ENCODE measurements around the gene RNGTT.

Gene RNGTT

DNA sequence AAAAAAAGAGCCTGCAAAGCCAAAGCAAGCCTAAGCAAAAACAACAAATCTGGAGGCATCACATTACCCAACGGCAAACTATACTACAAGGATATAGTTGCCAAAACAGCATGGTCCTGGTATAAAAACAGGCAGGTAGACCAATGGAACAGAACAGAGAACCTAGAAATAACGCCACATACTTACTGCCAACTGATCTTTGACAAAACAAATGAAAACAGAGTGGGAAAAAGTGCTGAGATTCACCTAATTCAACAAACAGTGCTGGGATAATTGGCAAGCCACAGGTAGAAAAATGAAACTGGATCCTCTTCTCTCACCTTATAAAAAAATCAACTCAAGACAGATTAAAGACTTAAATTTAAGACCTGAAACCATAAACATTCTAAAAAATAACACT, 291.8 kb downstream of the RNGTT start:
- DNase-seq (ENCODE audit: insufficient read length, low spot score): no peak
- no peak for FAIRE-seq

DNA sequence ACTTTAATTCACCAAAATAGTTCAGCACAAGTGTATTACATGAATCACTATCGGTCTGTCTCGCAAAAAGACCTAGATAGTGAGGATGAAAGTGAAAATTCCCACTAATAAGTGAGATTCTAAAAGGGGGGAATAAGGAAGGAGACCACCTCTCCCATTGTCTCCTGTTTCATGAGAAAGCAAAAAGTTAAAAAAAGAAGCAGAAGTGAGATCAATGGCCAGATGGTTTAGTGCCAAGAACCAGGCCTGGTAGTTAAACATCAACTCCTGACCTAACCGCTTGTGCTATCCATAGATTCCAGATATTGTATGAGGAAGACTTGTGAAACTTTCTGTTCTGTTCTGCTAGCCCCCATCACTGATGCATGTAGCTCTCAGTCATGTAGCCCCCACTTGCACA, 293.0 kb downstream of the RNGTT start:
- no peak for FAIRE-seq
- no peak for DNase-seq (ENCODE audit: insufficient read length, low spot score)

DNA sequence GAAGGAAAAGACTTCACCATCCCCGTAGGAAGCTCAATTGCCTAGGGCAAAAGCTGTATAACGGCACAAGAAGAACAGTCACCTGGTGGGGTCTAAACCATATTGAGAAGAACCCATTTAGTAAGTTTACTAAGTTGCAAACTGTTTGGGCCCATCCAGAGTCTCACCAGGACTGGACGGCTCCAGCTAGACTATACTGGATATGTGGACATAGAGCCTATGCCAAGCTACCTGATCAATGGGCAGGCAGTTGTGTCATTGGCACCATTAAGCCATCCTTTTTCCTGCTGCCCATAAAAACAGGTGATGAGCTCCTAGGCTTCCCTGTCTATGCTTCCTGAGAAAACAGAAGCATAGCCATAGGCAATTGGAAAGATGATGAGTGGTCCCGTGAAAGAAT, 293.9 kb downstream of the RNGTT start:
- FAIRE-seq: no peak
- DNase-seq (ENCODE audit: insufficient read length, low spot score): no peak

DNA sequence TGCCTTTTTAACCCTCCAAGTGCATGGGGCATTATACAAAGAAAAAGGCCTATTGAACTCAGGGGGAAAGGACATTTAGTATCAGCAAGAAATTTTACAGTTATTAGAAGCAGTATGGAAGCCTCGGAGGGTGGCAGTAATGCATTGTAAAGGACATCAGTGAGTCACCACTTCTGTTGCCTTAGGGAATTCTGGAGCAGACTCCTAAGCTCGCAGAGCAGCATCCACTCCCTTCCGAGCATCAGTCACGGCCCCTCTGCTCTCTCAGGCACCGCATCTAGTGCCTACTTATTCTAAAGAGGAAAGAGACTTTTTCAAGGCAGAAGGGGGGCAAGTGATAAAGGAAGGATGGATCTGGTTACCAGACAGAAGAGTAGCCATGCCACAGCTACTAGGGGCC, 296.5 kb downstream of the RNGTT start:
- DNase-seq (ENCODE audit: insufficient read length, low spot score) (no peak), FAIRE-seq (no peak)

DNA sequence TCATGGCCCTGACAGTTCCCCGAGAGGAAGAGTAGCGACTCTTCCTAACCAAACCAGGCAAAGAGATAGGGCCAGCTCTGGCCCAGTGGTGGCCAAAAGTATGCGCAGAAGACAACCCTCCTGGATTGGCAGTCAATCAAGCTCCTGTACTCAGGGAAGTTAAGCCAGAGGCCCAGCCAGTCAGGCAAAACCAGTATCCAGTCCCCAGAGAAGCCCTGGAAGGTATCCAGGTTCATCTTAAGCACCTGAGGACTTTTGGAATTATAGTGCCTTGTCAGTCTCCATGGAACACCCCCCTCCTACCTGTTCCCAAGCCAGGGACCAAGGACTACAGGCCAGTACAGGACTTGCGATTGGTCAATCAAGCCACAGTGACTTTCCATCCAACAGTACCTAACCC, 298.3 kb downstream of the RNGTT start:
- DNase-seq (ENCODE audit: insufficient read length, low spot score): no peak
- no peak for FAIRE-seq

DNA sequence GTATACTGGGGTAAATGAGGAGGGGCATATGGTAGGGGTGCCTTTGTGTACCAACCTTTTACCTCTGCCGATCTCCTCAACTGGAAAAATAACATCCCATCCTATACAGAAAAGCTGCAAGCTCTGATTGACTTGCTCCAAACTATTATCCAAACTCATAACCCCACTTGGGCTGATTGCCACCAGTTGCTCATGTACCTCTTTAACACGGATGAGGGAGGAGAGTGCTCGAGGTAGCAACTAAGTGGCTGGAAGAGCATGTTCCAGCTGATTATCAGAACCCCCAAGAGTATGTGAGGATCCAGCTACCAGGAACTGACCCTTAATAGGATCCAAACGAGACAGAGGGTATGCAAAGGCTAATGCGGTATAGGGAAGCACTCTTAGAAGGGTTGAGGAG, 299.6 kb downstream of the RNGTT start:
- no peak for FAIRE-seq
- no peak for DNase-seq (ENCODE audit: insufficient read length, low spot score)

DNA sequence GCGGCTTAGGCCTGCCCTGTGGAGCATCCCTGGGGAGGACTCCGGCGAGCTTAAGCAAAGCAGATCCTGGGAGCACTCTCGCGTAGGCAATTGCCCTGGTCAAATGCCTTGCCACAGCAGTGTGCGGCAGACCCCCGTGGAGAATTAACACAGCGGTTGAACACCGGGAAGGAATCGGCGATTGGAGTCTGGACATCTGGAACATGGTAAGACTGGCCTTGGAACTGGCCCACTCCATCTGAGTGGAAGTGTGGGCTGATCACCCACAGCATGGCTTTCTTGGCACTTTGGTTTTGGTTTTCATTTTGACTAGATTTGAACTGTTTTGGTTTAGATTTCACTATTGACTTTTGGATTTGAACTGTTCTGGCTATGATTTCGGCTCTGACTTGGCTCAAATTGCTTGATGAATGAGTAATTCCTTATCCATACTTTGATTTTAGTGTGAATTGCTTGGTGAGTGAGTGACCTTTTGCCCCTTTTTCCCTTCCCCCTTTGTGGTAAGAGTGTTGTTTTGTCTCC, 300.7 kb downstream of the RNGTT start:
- FAIRE-seq (no peak), DNase-seq (ENCODE audit: insufficient read length, low spot score) (no peak)

DNA sequence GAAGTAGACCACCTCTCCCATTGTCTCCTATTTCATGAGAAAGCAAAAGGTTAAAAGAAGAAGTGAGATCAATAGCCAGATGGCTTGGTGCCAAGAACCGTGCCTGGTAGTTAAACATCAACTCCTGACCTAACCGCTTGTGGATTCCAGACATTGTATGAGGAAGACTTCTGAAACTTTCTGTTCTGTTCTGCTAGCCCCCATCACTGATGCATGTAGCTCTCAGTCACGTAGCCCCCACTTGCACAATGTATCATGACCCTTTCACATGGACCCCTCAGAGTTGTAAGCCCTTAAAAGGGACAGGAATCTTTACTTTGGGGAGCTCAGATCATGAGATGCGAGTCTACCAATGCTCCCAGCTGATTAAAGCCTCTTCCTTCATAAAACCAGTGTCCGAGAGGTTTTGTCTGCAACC, 301.2 kb downstream of the RNGTT start:
- no peak for FAIRE-seq

DNA sequence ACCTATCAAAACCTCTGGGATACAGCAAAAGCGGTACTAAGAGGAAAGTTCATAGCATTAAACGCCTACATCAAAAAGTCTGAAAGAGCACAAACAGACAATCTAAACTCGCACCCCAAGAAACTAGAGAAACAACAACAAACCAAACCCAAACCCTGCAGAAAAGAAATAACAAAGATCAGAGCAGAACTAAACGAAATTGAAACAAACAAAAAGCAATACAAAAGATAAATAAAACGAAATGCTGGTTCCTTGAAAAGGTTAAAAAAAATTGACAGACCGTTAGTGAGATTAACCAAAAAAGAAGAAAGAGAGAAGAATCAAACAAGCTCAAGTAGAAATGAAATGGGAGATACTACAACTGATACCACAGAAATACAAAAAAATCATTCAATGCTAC, 302.3 kb downstream of the RNGTT start:
- DNase-seq (ENCODE audit: insufficient read length, low spot score) (no peak), FAIRE-seq (no peak)

More for the DNA sequence above, 301.2 kb downstream of the RNGTT start:
- no peak for DNase-seq (ENCODE audit: insufficient read length, low spot score)

DNA sequence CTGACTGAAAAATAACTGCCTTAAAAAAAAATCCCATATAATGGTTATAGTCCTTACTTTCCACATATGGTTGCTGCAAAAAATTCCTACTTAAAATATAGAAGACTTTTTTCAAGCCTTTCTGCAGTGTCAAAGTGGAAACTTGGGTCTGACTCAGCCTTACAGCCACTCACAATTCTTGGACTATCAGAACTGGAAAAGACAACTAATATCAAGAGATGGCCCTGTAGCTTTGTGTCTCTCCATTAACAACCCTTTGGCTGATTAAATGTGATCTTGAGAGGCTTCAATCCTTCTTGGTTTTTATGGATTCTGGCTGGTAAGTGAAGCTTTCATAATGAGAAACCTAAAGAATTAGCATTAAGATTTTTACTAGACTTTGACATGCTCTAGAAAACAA, 307.8 kb downstream of the RNGTT start:
- DNase-seq (ENCODE audit: insufficient read length, low spot score) (no peak), FAIRE-seq (no peak)

DNA sequence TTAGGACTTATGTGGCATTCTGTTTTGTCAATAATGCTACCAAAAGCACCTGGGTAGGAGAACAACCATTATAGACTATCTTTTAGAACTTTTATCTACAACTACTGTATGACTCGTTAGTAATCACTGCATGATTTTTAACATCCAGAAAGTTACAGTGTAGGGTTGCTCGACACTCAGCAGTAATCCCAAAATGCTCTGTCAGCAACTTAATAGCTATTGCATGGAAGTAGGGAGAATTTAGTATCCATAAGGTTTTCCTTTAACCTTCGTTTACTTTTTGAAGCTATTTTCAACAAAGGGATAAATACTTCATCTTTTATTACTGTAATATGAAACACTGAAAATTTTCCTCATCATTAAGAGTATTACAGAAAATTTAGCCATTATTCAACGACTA, 309.5 kb downstream of the RNGTT start:
- no peak for DNase-seq (ENCODE audit: insufficient read length, low spot score)

DNA sequence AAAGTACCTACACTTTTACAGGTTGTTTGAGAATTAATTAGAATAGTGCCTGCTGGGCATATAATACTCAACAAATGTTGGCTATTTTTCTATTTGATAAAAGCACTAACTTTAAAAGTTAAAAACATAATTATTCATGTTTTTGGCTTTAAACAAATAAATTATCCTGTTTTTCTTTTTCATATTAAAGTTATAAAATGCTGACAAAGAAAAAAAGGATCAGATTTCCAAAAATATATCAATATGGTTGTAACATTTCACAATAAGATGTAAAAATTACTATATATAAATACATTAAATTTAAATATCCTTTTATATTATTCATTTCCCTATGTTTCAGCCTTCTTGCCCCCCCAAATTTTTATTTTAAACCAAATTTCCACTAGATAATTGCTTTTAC, 312.0 kb downstream of the RNGTT start:
- no peak for DNase-seq (ENCODE audit: insufficient read length, low spot score)
- FAIRE-seq: no peak

More for the DNA sequence above, 309.5 kb downstream of the RNGTT start:
- no peak for FAIRE-seq

DNA sequence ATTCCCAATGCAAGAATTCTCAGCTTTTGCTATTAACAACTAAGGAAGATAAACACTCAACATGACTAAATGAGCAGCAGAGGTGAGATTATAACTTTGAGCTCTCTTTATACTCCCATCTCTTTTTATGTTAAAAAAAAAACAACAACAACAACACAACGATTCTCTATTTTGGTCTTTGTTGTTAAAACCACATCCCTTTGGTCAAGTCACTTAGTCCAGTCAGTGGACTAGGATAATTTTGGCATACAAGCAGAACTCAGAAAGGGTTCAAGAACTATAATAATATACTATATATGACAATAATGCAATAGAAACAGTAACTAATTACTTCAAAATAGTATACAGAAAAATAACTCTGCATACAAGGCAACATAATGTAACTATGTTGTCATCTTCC, 312.4 kb downstream of the RNGTT start:
- no peak for FAIRE-seq

DNA sequence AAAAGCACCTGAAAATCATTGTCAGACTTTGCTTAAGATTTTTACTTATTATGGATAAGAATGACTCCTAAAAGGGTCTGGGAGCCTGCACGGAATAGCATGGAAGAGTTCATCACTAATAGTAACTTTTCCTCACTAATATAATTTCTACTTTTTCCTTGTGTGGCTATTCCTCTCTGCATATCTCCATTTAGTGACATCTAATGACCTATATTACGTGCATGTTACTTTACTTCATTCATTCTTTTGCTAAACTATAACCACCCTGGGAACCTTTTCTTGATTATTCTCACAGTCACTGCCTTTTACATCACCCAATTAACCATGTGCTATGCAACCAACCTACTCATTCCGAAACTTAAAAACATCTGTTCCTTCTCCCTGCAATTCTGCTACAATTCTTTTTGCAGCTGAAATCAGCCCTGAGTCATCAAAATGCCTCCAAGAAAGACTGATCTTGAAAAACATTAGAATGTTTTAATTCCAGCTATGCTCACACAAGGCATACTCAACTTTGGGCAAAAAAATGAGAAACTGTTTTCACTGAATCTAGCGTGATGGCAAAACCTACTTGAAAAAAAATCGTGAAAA, 313.3 kb downstream of the RNGTT start:
- FAIRE-seq (no peak), DNase-seq (ENCODE audit: insufficient read length, low spot score) (no peak)

More for the DNA sequence above, 312.4 kb downstream of the RNGTT start:
- DNase-seq (ENCODE audit: insufficient read length, low spot score): no peak

DNA sequence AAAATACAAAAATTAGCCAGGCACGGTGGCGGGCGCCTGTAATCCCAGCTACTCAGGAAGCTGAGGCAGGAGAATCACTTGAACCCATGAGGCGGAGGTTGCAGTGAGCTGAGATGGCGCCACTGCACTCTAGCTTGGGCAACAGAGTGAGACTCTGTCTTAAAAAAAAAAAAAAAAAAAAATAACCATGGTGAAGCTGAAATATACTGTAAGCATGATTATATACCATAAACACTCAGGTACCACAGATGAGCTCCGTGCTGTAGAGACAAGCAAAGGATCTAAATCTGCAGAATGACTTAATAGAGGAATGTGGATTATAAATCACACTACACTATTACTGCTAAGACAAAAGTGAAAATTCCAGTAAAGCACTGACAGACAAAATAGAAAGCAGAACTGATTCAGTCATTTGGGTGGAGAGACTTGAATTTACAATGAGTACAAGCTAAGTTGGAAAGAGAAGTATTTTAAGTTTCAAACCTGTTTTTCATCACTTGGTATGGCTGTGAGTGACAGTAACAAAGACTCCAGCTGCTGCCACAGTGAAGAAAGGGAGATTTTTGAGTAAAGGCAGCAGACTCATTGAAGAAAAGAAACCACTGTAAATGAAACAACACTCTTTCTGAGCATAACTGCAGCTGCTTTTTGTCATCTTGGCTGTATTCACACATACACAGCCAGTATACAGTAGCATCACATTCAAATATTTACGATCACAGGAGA, 322.1 kb downstream of the RNGTT start:
- FAIRE-seq (no peak), DNase-seq (ENCODE audit: insufficient read length, low spot score) (no peak)

DNA sequence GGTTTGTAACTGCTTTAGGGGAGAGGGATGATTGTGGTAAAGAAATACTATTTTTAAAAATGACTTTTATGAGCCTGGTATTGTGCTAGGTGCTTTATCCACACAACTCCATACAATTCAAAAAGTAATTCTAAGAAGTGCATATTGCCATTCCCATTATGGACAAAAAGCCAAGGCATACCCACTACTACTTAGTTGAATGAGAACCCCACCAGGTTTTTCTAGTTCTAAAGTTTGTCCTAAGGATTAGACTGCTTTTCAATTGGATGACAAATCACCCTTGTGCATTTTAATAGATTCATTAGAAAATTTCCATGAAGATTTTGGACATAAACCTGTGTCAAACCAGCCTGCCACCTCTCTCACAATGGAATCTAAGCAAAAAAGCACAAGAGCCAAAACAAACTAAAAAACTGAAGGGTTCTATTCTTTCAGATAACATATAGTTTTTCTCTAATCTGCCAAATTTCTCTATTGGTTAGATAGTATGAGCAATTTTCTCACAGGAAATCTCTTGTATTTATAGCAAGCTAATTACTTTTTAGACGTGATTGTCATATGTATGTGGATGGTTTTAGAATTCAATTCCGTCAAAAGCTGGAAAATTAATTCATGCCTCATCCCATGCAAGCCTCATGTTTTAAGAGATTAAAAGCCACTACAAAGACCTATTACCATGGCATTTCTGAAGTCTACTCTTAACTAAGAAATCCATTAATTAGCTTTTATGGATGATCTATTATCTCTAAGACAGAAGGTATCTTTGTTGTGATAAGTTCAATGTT, 325.5 kb downstream of the RNGTT start:
- FAIRE-seq (no peak), DNase-seq (ENCODE audit: insufficient read length, low spot score) (no peak)

DNA sequence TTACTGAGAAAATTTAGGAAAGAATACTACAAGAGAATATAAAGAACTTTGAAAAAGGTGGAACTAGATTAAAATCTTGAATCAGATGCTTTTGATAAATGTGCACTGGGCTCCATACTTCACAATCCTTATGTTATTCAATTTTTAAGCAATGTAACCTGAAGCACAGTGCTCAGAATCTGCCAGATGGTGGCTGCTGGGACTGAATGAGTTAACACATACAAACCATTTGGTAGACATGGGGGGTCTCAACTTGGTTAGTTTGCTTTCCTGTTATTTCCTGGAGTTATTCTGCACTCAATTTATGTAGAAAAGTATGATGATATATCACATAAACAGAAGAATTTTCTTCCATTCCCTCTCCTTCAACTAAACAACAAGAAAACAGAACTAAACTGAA, 326.5 kb downstream of the RNGTT start:
- DNase-seq (ENCODE audit: insufficient read length, low spot score): no peak
- no peak for FAIRE-seq

DNA sequence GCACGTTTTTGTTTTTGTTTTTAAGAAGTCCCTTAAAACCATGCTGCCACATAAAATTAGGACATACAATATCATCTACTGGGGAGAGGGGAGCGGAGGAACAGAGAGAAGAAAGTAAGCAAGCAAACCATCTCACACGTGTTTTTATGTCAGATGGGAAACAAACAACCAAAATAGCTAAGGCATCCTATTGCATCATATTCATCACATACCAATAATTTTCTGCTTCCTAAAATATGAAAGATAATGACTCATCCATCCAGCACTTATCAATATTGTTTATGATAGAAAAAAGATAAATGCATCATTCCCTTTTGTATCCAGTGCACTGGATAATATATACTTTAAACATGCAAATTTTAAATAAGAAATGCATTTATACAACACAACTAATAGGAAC, 329.6 kb downstream of the RNGTT start:
- no peak for FAIRE-seq
- DNase-seq (ENCODE audit: insufficient read length, low spot score): no peak

DNA sequence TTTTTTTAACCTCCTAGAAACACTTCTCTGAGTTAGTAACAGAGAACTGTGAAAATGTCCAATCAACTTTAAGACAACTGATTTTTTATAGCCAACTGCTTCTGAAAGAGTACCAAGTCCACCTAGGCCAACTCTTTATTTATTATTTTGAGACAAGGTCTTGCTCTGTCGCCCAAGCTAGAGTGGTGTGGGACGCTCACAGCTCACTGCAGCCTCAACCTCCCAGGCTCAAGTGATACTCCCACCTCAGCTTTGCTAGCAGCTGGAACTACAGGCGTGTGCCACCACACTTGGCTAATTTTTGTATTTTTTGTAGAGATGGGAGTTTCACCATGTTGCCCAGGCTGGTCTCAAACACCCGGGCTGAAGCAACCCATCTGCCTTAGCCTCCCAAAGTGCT, 331.6 kb downstream of the RNGTT start:
- no peak for FAIRE-seq
- DNase-seq (ENCODE audit: insufficient read length, low spot score): no peak

DNA sequence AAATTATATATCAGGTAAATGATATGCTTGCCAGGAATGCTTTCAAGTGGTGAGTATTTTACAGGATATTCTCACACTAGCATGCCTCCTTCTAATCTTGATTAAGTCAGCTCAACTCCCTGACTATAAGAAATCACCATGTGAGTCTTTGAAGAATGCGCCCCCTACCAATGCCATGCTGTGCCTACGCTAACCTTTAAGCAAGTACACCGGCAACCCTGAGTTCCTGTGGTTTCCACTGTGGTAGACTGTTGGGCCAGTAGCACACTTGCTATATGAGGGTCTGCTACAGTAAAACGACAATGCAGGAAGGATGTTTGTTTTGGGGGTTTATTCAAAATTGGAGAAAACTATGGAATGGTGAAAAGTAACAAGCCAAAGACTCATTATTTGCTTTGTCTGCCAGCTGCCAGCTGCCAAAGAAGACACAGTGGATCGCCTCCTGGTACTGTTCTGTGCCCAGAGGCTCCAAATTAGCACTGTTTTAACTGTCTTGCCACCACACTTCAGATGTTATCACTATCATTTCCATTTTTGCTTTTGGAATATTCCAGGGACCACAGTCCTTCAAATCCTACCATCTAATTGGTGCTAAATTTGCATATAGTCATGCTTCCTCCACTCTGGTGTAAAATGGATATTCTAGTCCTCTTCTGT, 333.5 kb downstream of the RNGTT start:
- FAIRE-seq: no peak
- DNase-seq (ENCODE audit: insufficient read length, low spot score): no peak

DNA sequence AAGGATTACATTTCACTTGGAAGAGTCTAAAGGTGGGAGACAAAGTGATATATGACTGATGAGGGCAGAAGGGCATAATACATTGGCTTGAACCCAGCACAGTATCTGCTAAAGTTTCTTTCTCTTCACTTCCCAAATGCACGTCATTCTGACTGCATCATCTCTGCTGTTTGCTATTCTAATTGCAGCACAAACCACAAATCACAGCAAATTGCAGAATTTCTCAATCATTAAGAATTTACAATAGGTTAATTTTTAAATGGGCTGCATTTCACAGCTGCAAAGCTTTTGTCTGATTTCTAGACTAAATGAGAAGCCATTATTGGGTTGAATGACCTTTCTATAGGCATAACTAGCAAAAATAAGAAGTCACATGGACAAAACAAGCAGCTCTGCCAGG, 337.0 kb downstream of the RNGTT start:
- FAIRE-seq (no peak), DNase-seq (ENCODE audit: insufficient read length, low spot score) (no peak)

Data from HTR-8/SVneo (cell line).